AG04449 (cell line): Measurements from ENCODE around the gene FGF21.

Experiments
- CTCF ChIA-PET: fragments of 350-600 bp; formaldehyde crosslinking; extraction: SDS; loops from one replicate; lab custom pipeline; 2021; ENCODE audit warnings: antibody characterized with exemption; lab: Yijun Ruan, JAX
- POLR2A ChIA-PET: fragments of 400-600, 350-600 bp; formaldehyde crosslinking; extraction: SDS; loops from one replicate; lab custom pipeline; 2020; ENCODE audit warnings: antibody characterized with exemption, inconsistent platforms; lab: Yijun Ruan, JAX
- DNase-seq: peaks from one replicate; pipeline ENCODE4 v3.0.0-alpha.2; 2010; ENCODE audit warnings: low read depth, low spot score
- H3K4me3 ChIP-seq: 2 replicates; pipeline ENCODE4 v1.5.1; 2011; ENCODE audit warnings: low read depth, mild to moderate bottlenecking, control low read depth, low read length
- TF ChIP-seq, protein P1 (sequence below): IDR thresholded peaks from one replicate; pipeline ENCODE4 v1.5.1; 2011; ENCODE audit warnings: mild to moderate bottlenecking, moderate library complexity, low read length, control low read depth, inconsistent platforms; ENCODE audit not compliant: insufficient read depth; ENCODE audit errors: missing control alignments

Gene FGF21

GRCh38 chr19:48726556-48726955 is 28.8 kb upstream of the FGF21 start:
- H3K4me3 ChIP-seq = no peak overlapping the region
- ChIA-PET POLR2A (no interaction called here), CTCF (interaction anchor here (0.9 to 1.0 kb wide), 2 partner anchors 9 to 10 kb away, joined by 3 read pairs; no protein-coding TSS in a partner anchor)
- TF ChIP-seq, protein P1, sequence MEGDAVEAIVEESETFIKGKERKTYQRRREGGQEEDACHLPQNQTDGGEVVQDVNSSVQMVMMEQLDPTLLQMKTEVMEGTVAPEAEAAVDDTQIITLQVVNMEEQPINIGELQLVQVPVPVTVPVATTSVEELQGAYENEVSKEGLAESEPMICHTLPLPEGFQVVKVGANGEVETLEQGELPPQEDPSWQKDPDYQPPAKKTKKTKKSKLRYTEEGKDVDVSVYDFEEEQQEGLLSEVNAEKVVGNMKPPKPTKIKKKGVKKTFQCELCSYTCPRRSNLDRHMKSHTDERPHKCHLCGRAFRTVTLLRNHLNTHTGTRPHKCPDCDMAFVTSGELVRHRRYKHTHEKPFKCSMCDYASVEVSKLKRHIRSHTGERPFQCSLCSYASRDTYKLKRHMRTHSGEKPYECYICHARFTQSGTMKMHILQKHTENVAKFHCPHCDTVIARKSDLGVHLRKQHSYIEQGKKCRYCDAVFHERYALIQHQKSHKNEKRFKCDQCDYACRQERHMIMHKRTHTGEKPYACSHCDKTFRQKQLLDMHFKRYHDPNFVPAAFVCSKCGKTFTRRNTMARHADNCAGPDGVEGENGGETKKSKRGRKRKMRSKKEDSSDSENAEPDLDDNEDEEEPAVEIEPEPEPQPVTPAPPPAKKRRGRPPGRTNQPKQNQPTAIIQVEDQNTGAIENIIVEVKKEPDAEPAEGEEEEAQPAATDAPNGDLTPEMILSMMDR = no peak
- no peak for DNase-seq

DNA sequence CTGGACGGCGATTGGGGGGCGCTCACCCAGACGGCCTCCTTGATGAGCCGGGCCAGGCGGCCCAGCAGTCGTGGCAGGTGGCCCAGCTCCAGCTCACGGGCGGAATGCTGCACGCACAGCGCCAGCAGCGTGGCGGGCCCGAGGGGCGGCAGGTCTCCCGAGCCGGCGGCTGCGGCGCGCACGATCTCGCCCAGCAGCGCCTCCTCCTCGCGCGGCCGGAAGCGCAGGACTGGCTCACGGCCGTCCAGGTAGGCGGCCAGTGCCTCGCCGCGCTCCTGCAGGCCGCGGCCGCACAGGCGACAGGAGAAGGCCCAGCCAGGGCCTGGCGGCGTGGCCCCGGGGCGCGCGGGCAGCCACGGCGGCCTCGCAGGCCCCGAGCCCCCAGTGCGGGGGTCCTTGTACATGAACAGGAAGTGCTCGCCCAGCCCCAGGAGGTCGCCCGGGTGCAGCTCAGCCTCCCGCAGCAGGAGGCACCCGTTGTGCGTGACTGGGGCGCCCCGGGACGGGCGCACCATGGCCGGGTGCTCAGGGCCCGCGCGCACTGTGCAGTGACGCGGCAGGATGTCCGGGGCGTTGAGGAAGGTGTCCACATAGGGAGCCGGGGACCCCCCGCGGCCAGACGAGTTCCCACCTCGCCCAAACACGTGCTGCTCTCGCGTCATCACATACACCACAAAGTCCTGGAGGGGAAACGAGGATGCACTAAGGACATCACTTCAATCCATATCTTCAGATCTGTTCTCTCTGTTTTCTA is 26.2 kb upstream of the FGF21 start:
- POLR2A ChIA-PET = no interaction called here
- CTCF ChIA-PET = no interaction called here
- no peak overlapping the region for H3K4me3 ChIP-seq
- DNase-seq = no peak
- TF ChIP-seq, protein P1 = no peak

- H3K4me3 ChIP-seq = no peak overlapping the region
- no peak for DNase-seq
- TF ChIP-seq, protein P1 = no peak
- POLR2A ChIA-PET = no interaction called here
- CTCF ChIA-PET = no interaction called here
Observed at GRCh38 chr19:48731452-48731851, 23.9 kb upstream of the FGF21 start.

DNA sequence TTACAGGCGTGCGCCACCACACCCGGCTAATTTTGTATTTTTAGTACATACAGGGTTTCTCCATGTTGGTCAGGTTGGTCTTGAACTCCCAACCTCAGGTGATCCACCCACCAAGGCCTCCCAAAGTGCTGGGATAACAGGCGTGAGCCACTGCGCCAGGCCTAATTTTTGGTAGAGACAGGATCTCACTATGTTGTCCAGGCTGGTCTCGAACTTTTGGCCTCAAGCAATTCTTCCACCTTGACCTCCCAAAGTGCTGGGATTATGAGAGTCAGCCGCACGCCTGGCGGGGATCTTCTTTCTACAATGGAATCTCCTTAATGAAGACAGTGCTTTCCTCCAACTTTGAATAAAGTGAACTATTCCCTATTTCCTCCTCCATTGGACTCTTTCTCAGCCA is 20.7 kb upstream of the FGF21 start:
- ChIA-PET POLR2A (no interaction called here), CTCF (no interaction called here)

DNA sequence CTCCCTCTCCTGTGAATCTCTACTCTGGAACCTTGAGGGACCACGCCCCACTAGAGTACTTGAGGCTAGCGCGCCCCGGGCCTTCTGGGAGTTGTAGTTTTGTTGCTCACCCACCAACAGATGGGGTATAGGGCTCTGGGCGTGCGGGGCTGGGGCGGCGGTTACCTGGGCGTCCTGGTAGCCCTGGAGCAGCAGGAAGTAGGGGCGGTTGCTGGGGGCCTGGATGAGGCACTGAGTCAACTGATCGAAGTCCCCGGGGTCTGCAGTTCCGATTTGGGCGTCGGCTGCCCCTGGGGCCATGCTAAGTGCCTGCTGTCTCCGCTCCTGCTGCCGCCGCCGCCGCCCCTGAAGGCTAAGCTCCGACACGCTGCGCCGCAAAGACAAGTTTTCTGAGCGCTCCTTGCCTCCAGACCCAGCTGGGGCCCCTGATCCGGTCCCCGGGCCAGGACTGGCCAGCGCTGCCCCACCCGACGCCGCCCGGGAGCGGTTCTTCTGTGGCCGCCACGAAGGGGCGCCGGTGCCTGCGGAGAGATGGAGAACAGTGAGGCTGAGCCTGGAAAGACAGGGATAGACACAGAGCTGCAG is 20.2 kb upstream of the FGF21 start:
- ChIA-PET POLR2A (no interaction called here), CTCF (interaction anchor here (1.0 kb wide), 1 partner anchor 10 kb away, joined by 4 read pairs; no protein-coding TSS in a partner anchor)
- TF ChIP-seq, protein P1 = no peak
- DNase-seq = no peak
- peak overlapping the region; percentile 6; the same call in 1 of the 2 replicates for H3K4me3 ChIP-seq

More for the DNA sequence above, 20.7 kb upstream of the FGF21 start:
- no peak overlapping the region for H3K4me3 ChIP-seq
- no peak for DNase-seq
- TF ChIP-seq, protein P1 = no peak

DNA sequence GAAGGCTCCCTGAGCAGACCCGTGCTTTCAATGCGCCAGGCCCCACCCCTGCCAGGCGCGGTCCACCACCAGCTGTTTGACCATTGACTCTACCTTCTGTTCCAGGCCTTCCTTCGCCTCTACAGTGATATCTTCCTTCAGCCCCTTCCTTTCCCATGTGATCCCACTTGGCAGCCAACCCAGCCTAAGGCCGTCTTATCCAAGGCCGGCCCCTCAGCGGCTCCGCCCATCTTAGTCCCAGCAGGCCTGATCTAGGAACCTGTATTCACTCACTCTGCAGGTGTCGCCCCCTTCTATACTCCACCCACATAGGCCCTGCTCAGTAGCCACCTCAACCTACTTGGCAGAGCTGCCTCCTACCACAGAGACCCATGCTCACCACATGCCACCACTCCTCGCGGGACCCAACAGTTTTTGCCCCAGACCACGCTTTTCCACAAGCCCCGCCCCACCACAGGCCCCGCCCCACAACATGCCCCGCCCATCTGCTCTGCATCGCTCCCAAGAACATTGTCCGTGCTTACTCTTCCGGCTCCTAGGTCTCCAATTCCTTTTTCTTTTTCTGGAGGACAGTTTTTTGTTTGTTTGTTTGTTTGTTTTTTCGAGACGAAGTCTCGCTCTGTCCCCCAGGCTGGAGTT is 17.8 kb upstream of the FGF21 start:
- H3K4me3 ChIP-seq = no peak overlapping the region
- CTCF ChIA-PET = interaction anchor here (1.7 to 2.8 kb wide), 3 partner anchors 9 to 105 kb away, joined by 5 to 23 read pairs (median 5); partner anchors contain the start of gene IZUMO1

More for the DNA sequence above, 17.8 kb upstream of the FGF21 start:
- DNase-seq = no peak
- TF ChIP-seq, protein P1 = no peak
- POLR2A ChIA-PET = no interaction called here
